ENCODE data around the gene ANKRD28. TPM values are rescaled to one million over a fixed set of nuclear protein-coding genes. Genes with fewer than 3 reads are reported as not detected.

The ANKRD28 gene
- total RNA-seq, 2 donors from 2014 or later, result 40.7 to 46.2 TPM

DNA sequence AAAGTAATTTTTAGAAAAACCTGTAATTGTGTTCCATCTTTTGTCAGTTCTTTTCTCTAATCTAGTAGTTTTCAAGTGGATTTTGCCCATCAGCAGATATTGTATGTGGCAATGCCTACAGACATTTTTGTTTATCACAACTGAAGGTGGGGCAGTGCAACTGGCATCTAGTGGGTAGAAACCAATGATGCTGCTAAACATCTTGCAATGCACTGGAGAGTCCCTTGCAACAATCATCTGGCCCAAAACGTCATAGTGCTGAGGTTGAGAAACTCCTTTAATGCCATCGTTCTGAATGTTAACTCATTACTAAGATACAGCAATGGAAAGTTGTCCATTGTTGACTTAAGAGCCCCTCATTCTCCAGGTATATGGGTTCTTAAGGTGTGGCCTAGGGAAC, 116.1 kb downstream of the ANKRD28 start:
- DNase-seq, result no peak
- Histone ChIP-seq H3K27ac (no peak overlapping the region), H3K4me3 (no peak overlapping the region), H3K4me1 (no peaks in the 10 kb centered on the region), H3K9me3 (no peaks in the 10 kb centered on the region), H3K9ac (ENCODE audit: low read depth in 2 of 2, low read length in 2 of 2) (no peak overlapping the region), H3K27me3 (no peaks in the 10 kb centered on the region), H3K36me3 (peaks cover 6% of the 10 kb centered on the region)
- intact Hi-C loops (cut with DNase I), result no loop called here
- TF ChIP-seq, protein P1, sequence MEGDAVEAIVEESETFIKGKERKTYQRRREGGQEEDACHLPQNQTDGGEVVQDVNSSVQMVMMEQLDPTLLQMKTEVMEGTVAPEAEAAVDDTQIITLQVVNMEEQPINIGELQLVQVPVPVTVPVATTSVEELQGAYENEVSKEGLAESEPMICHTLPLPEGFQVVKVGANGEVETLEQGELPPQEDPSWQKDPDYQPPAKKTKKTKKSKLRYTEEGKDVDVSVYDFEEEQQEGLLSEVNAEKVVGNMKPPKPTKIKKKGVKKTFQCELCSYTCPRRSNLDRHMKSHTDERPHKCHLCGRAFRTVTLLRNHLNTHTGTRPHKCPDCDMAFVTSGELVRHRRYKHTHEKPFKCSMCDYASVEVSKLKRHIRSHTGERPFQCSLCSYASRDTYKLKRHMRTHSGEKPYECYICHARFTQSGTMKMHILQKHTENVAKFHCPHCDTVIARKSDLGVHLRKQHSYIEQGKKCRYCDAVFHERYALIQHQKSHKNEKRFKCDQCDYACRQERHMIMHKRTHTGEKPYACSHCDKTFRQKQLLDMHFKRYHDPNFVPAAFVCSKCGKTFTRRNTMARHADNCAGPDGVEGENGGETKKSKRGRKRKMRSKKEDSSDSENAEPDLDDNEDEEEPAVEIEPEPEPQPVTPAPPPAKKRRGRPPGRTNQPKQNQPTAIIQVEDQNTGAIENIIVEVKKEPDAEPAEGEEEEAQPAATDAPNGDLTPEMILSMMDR (IDR thresholded peaks at IDR 0.05), result no peak

DNA sequence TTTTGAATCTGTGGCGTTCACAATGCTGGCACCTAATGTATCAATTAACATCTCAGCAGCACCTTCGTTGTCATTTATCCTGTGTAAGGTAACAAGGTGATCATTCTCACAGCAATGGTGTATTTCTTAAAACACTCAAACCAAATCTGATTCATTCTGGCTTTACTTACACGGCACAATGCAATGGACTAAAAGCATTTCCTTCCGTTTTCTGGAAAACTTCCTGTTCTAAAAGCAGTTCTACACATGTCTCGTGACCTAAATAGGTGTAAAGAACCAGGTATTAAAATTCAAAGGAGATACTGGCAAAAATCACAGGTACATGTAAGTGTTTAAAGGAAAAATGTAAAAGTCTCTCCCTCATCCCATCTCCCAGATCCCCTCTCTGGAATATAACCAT, 118.5 kb downstream of the ANKRD28 start:
- H3K9ac ChIP-seq (ENCODE audit: low read depth in 2 of 2, low read length in 2 of 2), result no peak overlapping the region
- H3K36me3 ChIP-seq, result peaks cover 1% of the 10 kb centered on the region
- H3K4me3 ChIP-seq, result no peak overlapping the region
- no peak for DNase-seq
- H3K9me3 ChIP-seq, result no peaks in the 10 kb centered on the region
- no peaks in the 10 kb centered on the region for H3K4me1 ChIP-seq
- no peaks in the 10 kb centered on the region for H3K27me3 ChIP-seq
- H3K27ac ChIP-seq, result no peak overlapping the region
- TF ChIP-seq, protein P1 (IDR thresholded peaks at IDR 0.05), result no peak
- intact Hi-C loops (cut with DNase I), result no loop called here

DNA sequence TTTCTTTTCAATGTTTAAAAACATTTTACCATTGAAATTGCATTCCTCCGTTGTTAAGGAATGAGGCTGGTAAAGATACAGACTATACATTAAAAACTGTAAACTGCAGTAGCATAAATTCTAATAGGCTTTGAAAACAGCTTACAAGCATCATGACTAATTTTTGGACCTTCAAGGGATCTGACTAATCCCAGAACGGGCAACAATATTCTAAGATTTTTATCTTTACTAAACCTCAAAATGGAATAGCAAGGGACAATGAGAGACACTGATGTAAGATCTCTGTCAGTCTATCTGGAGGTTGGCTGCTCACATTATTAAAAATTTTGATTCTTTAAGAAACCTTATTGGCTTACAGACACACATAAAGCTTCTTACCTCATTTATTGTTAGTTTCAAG, 121.5 kb downstream of the ANKRD28 start:
- TF ChIP-seq, protein P1 (IDR thresholded peaks at IDR 0.05), result no peak
- H3K4me1 ChIP-seq, result no peaks in the 10 kb centered on the region
- H3K36me3 ChIP-seq, result no peaks in the 10 kb centered on the region
- no peak for DNase-seq
- intact Hi-C loops (cut with DNase I), result no loop called here
- H3K9ac ChIP-seq (ENCODE audit: low read depth in 2 of 2, low read length in 2 of 2), result no peak overlapping the region
- H3K9me3 ChIP-seq, result no peaks in the 10 kb centered on the region
- no peaks in the 10 kb centered on the region for H3K27me3 ChIP-seq
- H3K4me3 ChIP-seq, result no peak overlapping the region
- no peak overlapping the region for H3K27ac ChIP-seq

DNA sequence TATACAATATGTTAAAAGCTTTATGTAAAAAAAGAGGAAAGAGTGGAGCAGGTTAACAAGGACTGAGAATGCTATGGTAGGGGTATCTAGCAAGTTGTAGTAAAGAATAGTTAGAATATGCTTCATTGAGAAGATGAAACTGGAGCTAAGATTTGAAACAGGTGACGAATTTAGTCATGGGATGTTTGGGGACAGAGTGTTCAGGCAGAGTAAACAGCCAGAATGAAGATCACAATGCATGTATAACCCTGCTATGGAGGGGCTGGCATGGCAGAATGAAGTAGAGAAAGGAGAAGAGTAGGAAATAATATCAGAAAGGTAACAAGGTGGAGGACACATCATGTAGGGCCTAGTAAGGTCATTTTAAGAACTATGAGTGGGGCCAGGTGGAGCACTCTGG, 124.2 kb downstream of the ANKRD28 start:
- Histone ChIP-seq H3K27ac (no peak overlapping the region), H3K36me3 (no peaks in the 10 kb centered on the region), H3K9ac (ENCODE audit: low read depth in 2 of 2, low read length in 2 of 2) (no peak overlapping the region), H3K4me1 (no peaks in the 10 kb centered on the region), H3K4me3 (no peak overlapping the region), H3K9me3 (no peaks in the 10 kb centered on the region), H3K27me3 (no peaks in the 10 kb centered on the region)
- TF ChIP-seq, protein P1 (IDR thresholded peaks at IDR 0.05), result no peak
- intact Hi-C loops (cut with DNase I), result no loop called here
- no peak for DNase-seq

DNA sequence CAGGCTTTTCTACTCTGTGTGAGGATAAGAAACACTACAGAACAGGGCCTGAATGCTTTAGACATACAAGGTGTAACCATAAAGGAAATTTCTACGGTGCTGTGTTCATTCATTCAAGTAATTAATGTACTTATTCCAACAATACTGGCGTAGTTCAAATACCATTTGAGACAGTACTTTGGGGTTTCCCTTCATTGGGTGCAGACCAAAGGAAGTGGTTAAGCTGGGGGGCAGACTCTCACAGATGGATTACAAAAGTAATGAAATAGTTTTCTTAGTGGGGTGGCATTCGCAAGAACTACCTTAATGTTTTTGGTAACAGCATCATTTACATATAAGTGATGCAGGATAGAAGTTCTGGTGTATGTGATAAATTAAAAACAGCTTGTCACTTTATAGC, 130.3 kb downstream of the ANKRD28 start:
- H3K9ac ChIP-seq (ENCODE audit: low read depth in 2 of 2, low read length in 2 of 2), result no peak overlapping the region
- no peak for DNase-seq
- H3K27me3 ChIP-seq, result no peaks in the 10 kb centered on the region
- intact Hi-C loops (cut with DNase I), result no loop called here
- no peaks in the 10 kb centered on the region for H3K36me3 ChIP-seq
- no peak overlapping the region for H3K27ac ChIP-seq
- no peak overlapping the region for H3K4me3 ChIP-seq
- H3K4me1 ChIP-seq, result no peaks in the 10 kb centered on the region
- H3K9me3 ChIP-seq, result no peaks in the 10 kb centered on the region
- TF ChIP-seq, protein P1 (IDR thresholded peaks at IDR 0.05), result no peak

DNA sequence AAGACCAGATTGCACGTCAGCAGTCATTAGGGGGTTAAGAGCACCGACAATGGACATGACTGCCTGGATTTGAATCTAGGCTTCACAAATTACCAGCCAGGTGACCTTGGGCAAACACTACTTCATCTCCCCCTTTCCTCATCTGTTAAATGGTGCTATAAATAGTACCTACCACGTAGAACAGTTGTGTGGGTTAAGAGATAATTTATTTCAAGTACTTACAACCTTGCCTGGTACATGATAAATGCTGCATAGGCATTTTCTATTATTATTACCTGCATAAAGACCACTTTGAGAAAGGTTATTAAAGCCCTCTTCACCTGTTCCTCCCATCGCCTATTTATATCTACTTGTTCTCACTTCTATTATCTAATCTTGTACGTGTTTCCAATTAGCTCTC, 131.5 kb downstream of the ANKRD28 start:
- H3K27me3 ChIP-seq, result no peaks in the 10 kb centered on the region
- no peak overlapping the region for H3K4me3 ChIP-seq
- no peak overlapping the region for H3K27ac ChIP-seq
- TF ChIP-seq, protein P1 (IDR thresholded peaks at IDR 0.05), result no peak
- H3K4me1 ChIP-seq, result no peaks in the 10 kb centered on the region
- no peaks in the 10 kb centered on the region for H3K9me3 ChIP-seq
- no peak overlapping the region for H3K9ac ChIP-seq (ENCODE audit: low read depth in 2 of 2, low read length in 2 of 2)
- intact Hi-C loops (cut with DNase I), result no loop called here
- H3K36me3 ChIP-seq, result no peaks in the 10 kb centered on the region
- no peak for DNase-seq

Data from colonic mucosa (tissue), 4 donors.